PC-3 (cell line): ENCODE results near the gene IGFBP4.

Source experiments
- CTCF ChIP-seq: fragments of 300-600 bp; sonication (generic); conservative IDR thresholded peaks from 2 replicates; pipeline ENCODE4 v1.5.1; 2017; ENCODE audit warnings: antibody characterized with exemption, low read depth, mild to moderate bottlenecking, low read length
- EZH2 ChIP-seq: fragments of 300-600 bp; sonication (generic); IDR thresholded peaks from one replicate; pipeline ENCODE4 v1.6.1; 2017; ENCODE audit warnings: antibody characterized with exemption, mild to moderate bottlenecking, low read length; ENCODE audit not compliant: unreplicated experiment
- EZH2phosphoT487 ChIP-seq: fragments of 300-600 bp; sonication (generic); IDR thresholded peaks from 2 replicates; pipeline ENCODE4 v1.6.1; 2018; ENCODE audit warnings: mild to moderate bottlenecking, antibody characterized with exemption, low read length, borderline replicate concordance

GRCh38 chr17:40473573-40474365, 30.5 kb downstream of the IGFBP4 start:
- no peak for TF ChIP-seq EZH2phosphoT487
- no peak for TF ChIP-seq CTCF
- no peak for TF ChIP-seq EZH2
